ENCODE results near the gene ATP8A1.

DNA sequence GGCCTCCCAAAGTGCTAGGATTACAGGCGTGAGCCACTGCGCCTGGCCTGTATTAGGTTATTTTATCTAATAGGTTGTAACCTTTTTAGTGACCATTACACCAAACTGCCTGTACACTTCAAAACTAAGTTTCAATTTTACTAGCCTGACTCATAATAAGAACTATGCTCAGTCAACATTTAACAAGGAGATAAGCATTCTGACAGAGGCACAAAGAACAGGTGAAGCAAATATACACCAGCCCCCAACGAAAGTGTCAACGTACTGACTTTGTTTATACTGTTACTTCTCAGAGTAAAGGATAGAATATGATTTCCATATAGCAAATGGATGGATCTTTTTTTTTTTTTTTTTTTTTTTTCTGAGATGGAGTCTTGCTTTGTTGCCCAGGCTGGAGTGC, 196.9 kb downstream of the ATP8A1 start:
- TF ChIP-seq, protein P1, sequence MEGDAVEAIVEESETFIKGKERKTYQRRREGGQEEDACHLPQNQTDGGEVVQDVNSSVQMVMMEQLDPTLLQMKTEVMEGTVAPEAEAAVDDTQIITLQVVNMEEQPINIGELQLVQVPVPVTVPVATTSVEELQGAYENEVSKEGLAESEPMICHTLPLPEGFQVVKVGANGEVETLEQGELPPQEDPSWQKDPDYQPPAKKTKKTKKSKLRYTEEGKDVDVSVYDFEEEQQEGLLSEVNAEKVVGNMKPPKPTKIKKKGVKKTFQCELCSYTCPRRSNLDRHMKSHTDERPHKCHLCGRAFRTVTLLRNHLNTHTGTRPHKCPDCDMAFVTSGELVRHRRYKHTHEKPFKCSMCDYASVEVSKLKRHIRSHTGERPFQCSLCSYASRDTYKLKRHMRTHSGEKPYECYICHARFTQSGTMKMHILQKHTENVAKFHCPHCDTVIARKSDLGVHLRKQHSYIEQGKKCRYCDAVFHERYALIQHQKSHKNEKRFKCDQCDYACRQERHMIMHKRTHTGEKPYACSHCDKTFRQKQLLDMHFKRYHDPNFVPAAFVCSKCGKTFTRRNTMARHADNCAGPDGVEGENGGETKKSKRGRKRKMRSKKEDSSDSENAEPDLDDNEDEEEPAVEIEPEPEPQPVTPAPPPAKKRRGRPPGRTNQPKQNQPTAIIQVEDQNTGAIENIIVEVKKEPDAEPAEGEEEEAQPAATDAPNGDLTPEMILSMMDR (IDR thresholded peaks at IDR 0.05; ENCODE audit: control extremely low read depth in 1 of 3, insufficient read depth in 1 of 3, low read depth in 1 of 3, low read length in 3 of 3) = no peak
- TF ChIP-seq, protein P2, sequence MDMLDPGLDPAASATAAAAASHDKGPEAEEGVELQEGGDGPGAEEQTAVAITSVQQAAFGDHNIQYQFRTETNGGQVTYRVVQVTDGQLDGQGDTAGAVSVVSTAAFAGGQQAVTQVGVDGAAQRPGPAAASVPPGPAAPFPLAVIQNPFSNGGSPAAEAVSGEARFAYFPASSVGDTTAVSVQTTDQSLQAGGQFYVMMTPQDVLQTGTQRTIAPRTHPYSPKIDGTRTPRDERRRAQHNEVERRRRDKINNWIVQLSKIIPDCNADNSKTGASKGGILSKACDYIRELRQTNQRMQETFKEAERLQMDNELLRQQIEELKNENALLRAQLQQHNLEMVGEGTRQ (IDR thresholded peaks at IDR 0.05; ENCODE audit: low read length) = no peak
- TF ChIP-seq, protein P3, sequence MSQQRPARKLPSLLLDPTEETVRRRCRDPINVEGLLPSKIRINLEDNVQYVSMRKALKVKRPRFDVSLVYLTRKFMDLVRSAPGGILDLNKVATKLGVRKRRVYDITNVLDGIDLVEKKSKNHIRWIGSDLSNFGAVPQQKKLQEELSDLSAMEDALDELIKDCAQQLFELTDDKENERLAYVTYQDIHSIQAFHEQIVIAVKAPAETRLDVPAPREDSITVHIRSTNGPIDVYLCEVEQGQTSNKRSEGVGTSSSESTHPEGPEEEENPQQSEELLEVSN (IDR thresholded peaks at IDR 0.05) = no peak
- TF ChIP-seq, protein P4, sequence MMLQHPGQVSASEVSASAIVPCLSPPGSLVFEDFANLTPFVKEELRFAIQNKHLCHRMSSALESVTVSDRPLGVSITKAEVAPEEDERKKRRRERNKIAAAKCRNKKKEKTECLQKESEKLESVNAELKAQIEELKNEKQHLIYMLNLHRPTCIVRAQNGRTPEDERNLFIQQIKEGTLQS (IDR thresholded peaks at IDR 0.05; ENCODE audit: insufficient read depth, low read depth, low read length) = no peak
- TF ChIP-seq CREB1 (IDR thresholded peaks at IDR 0.05) (no peak), SIX5 (IDR thresholded peaks at IDR 0.05; ENCODE audit: low read depth, low read length) (no peak), CTBP2 (IDR thresholded peaks at IDR 0.05; ENCODE audit: borderline replicate concordance, insufficient read depth, insufficient read length, low read length) (no peak), CHD2 (IDR thresholded peaks at IDR 0.05; ENCODE audit: low read length) (no peak), SRF (IDR thresholded peaks at IDR 0.05; ENCODE audit: low read depth, low read length) (no peak), KDM5A (IDR thresholded peaks at IDR 0.05; ENCODE audit: low read length) (no peak)
